SJCRH30 (cell line): ENCODE data around the gene MLPH. TPM values are rescaled to one million over a fixed set of nuclear protein-coding genes. Genes with fewer than 3 reads are reported as not detected.
A peak's percentile ranks its signal among the peaks of the same experiment; 100 is the strongest.

Experiments used
- DNase-seq, 2 experiments: peaks; one replicate each; pipeline ENCODE4 v3.0.0-alpha.2; 2015 to 2020
- H3K27ac ChIP-seq: fragments of 250-450 bp; sonication (Bioruptor Pico); 2 replicates; pipeline ENCODE4 v1.5.1; 2020; ENCODE audit warnings: mild to moderate bottlenecking, moderate library complexity
- H3K27me3 ChIP-seq: fragments of 250-450 bp; sonication (Bioruptor Pico); 2 replicates; pipeline ENCODE4 v1.5.1; 2020; ENCODE audit warnings: mild to moderate bottlenecking, moderate library complexity
- H3K36me3 ChIP-seq: fragments of 250-450 bp; sonication (Bioruptor Pico); 2 replicates; pipeline ENCODE4 v1.5.1; 2020; ENCODE audit warnings: mild to moderate bottlenecking, moderate library complexity
- H3K4me1 ChIP-seq: fragments of 250-450 bp; sonication (Bioruptor Pico); 2 replicates; pipeline ENCODE4 v1.5.1; 2020; ENCODE audit warnings: mild to moderate bottlenecking, moderate library complexity
- H3K4me3 ChIP-seq: fragments of 250-450 bp; sonication (Bioruptor Pico); 2 replicates; pipeline ENCODE4 v1.5.1; 2020; ENCODE audit warnings: mild to moderate bottlenecking, moderate library complexity
- H3K9me3 ChIP-seq: fragments of 250-450 bp; sonication (Bioruptor Pico); replicated peaks from 2 replicates; pipeline ENCODE4 v1.5.1; 2020; ENCODE audit warnings: mild to moderate bottlenecking, moderate library complexity
- total RNA-seq: library from RNA; depleted of rRNA; stranded (reverse); fragments of >200 nt; shearing (Covaris generic); gene quantifications from 2 replicates; pipeline ENCODE4 v1.2.3, GENCODE V29; 2014

Gene MLPH
- total RNA-seq, 1 experiment from 2014 or later, result 0.14 TPM

DNA sequence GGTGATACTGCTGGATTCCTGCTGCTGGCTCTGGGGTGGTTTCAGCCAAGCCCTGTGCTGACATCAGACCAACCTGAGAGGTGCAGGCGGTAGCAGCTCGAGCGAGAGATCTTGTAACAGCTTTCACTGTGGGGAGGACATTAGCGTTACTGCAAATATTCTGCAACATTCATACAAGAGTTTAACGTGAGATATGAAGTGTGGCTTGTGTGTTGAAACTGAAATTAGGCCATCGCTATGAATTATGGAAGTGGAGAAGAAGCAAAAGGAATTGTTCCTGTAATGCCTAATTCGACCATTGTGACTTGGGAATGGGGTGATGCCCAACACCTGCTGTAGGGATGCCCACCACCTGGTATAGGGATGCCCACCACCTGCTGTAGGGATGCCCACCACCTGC lies 6.5 kb upstream of the MLPH start:
- Histone ChIP-seq H3K27me3 (peaks cover 13% of the 10 kb centered on the region; the same call in 1 of the 2 replicates), H3K4me3 (no peak overlapping the region), H3K36me3 (no peaks in the 10 kb centered on the region), H3K4me1 (no peaks in the 10 kb centered on the region), H3K27ac (no peak overlapping the region), H3K9me3 (no peaks in the 10 kb centered on the region)
- DNase-seq, result no peak

DNA sequence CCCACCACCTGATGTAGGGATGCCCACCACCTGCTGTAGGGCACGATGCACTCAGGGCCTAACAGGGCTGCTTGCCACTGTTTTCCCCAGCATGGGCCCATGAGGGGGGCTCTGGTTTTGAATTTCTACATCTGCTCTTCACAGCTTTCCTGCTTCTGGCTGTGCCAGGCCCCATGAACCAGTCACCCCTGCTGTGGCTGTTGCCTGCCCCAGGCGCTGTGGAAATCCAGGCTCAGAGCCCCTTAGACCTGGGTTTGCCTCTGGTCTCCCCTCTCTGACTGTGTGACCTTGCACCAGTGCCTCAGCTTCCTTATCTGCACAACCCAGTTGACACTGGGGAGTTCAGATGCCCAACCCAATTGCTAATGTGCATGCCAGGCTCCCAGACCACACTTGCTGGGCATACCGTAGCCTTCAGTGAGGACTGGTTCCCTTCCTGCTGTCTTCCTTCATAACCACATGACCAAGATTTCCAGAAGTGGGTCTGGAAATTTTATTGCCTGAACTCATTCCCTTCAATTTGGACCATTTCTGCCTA lies 6.0 kb upstream of the MLPH start:
- no peak overlapping the region for H3K27ac ChIP-seq
- peaks cover 13% of the 10 kb centered on the region; the same call in 1 of the 2 replicates for H3K27me3 ChIP-seq
- H3K36me3 ChIP-seq, result no peaks in the 10 kb centered on the region
- H3K9me3 ChIP-seq, result no peaks in the 10 kb centered on the region
- no peak overlapping the region for H3K4me3 ChIP-seq
- no peaks in the 10 kb centered on the region for H3K4me1 ChIP-seq
- DNase-seq, result no peak

DNA sequence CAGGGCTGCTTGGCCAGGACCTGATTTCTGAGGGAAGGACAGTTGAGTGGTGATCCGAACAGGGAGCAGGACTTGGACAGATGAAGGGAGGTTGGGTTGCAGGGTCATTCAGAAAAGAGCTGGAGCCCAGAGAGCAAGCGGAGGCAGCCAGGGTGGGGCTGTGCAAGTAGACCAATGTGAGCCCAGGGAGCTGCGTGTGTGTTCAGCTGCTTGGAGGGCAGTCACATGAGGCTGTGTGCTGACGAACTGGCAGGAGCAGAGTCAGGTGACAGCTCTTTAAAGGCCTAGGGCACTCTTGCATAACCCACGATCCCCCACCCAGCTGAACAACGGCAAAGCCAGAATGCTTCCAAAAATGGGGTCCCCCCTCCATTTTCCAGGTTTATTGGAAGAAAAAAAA lies 4.6 kb upstream of the MLPH start:
- Histone ChIP-seq H3K9me3 (no peaks in the 10 kb centered on the region), H3K27me3 (peaks cover 13% of the 10 kb centered on the region; the same call in 1 of the 2 replicates), H3K27ac (no peak overlapping the region), H3K36me3 (no peaks in the 10 kb centered on the region), H3K4me1 (no peaks in the 10 kb centered on the region), H3K4me3 (no peak overlapping the region)
- DNase-seq, result peak; percentile 26 to 31

DNA sequence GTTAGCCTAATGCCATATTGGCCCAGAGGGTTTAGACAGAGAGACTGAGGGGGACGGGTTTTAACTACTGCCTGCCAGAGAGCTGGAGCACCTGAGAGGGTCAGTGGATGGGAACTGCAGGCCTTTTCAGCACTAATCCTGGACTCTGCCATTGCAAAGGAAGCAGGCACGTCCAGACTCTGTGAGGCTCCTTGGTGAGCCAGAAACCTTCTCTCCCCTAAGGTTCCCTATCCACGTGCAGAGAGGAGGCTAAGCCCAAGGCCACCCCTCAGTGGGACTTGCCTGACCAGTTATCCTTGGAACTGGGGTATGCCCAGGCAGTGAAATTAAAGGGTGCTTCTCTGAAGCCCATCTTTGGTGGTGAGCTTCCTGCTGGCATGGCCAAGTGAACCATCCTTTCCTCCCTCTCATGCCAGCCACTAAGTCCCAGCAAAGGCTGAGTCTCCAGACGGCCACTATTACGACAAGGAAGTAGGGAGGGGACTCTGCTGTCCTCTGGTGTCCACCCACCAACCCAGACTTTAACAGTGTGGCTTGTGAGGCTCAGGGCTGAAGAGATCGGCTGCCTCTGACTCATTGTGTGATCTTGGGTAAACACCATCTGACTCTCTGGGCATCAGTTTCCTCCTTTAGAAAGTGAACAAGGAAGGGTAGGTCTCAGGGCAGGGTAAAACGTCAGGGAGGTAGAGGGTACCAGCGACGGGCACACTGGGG lies 3.9 kb upstream of the MLPH start:
- no peak for DNase-seq
- H3K27me3 ChIP-seq, result peaks cover 13% of the 10 kb centered on the region; the same call in 1 of the 2 replicates
- no peaks in the 10 kb centered on the region for H3K36me3 ChIP-seq
- H3K9me3 ChIP-seq, result no peaks in the 10 kb centered on the region
- no peak overlapping the region for H3K27ac ChIP-seq
- H3K4me1 ChIP-seq, result no peaks in the 10 kb centered on the region
- H3K4me3 ChIP-seq, result no peak overlapping the region

DNA sequence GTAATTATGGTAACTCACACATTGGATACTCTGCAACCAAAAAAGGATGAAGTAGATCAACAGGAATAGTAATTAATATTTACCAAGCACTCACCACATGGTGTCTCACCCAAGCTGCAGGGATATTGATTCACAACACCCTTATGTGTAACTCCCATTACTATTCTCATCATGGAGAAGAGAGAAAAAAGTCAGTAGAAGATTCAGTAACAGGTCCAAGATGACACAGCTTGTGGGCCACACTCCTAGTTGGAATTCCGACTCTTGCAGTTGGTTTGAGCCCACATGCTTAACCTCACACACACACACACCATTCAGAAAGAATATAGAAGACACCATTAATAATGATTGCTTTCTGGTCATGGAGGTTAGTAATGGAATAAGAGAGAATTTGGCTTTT lies 1.7 kb upstream of the MLPH start:
- no peak for DNase-seq
- peaks cover 13% of the 10 kb centered on the region; the same call in 1 of the 2 replicates for H3K27me3 ChIP-seq
- H3K27ac ChIP-seq, result no peak overlapping the region
- no peak overlapping the region for H3K4me3 ChIP-seq
- H3K4me1 ChIP-seq, result no peaks in the 10 kb centered on the region
- no peaks in the 10 kb centered on the region for H3K9me3 ChIP-seq
- H3K36me3 ChIP-seq, result no peaks in the 10 kb centered on the region

DNA sequence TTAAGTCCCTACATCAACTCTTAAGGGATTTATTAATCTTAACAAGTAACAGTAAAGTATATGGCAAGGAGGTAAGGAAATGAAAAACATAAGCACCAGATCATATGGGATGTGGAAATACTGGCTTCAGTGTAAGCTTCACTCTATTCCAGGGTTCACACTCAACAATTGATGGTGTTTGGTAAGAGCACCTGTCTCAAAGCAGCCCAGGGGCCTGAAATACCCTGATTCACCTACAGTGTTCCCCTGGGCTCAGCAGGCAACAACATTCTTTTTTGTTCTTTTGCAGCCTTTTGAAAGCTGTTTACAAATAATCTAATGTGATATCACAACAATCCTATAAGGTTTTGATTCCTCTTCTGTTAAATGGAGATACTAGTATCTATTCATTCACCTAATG lies 1.2 kb upstream of the MLPH start:
- H3K27me3 ChIP-seq, result peaks cover 13% of the 10 kb centered on the region; the same call in 1 of the 2 replicates
- H3K36me3 ChIP-seq, result no peaks in the 10 kb centered on the region
- H3K9me3 ChIP-seq, result no peaks in the 10 kb centered on the region
- H3K4me3 ChIP-seq, result no peak overlapping the region
- DNase-seq, result no peak
- H3K27ac ChIP-seq, result no peak overlapping the region
- no peaks in the 10 kb centered on the region for H3K4me1 ChIP-seq

DNA sequence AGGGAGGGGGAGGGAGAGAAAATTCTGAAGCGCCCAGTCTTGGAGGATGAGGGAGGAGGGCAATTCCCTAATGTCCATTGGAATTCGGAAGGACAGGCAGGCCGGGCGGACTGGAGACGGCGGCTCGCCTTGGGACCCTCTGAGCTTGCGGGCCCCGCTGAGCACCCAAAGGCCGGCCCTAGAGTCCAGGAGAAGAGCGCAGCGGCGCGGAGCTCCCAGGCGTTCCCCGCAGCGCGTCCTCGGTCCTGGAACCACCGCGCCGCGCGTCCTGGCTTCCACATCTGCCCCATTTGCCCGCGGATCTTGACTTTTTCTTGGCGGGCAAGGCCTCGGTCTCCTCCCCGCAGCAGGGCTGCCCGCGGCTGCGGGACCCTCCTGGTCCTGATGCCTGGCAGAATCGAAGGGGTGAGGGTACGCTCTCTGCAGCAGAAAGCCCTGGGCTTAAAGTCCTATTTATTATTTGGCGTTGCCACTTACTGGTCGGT lies 675 bp upstream of the MLPH start:
- no peak overlapping the region for H3K4me3 ChIP-seq
- H3K4me1 ChIP-seq, result no peaks in the 10 kb centered on the region
- H3K27me3 ChIP-seq, result peaks cover 8% of the 10 kb centered on the region; the same call in 1 of the 2 replicates
- no peaks in the 10 kb centered on the region for H3K36me3 ChIP-seq
- H3K9me3 ChIP-seq, result no peaks in the 10 kb centered on the region
- no peak for DNase-seq
- no peak overlapping the region for H3K27ac ChIP-seq

DNA sequence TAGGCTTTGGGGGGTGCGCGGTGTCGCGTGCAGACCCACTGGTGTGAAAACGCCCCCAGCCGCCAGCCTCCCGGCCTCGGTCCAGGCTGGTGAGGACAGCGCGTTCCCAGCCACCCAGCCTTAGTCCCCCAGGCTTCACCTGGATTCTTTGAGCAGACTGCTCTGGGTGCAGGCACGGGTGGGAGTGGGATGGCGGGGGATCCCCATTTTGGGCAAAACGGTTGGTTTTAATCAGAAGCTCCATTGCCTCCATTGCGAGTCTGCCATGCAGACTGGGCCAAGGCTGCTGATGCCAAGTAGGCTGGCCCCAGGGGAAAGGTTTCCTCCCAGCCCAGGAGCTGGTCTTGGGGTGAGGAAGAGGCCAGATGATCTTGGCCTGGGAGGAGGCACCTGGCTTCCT lies 445 bp downstream of the MLPH start:
- Histone ChIP-seq H3K27me3 (peaks cover 7% of the 10 kb centered on the region; the same call in 1 of the 2 replicates), H3K9me3 (no peaks in the 10 kb centered on the region), H3K4me3 (no peak overlapping the region), H3K4me1 (no peaks in the 10 kb centered on the region), H3K27ac (no peak overlapping the region), H3K36me3 (no peaks in the 10 kb centered on the region)
- DNase-seq, result no peak

DNA sequence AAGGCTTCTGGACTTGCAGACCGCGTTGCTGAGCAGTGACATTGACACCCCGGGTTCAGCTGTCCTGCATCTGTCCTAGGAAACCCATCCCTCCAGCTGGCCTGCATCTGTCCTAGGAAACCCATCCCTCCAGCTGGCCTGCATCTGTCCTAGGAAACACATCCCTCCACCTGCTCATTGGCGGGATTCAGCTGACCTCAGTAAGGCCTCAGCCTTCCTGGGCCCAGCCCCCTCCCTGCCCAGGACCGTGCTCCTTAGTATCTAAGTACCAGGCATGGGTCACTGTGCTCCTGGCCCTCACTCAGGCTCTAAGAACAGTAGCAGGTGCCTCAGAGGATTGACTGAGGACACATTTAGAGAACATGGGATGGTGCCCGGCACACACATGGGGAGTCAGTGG lies 1.2 kb downstream of the MLPH start:
- peaks cover 3% of the 10 kb centered on the region; the same call in 1 of the 2 replicates for H3K27me3 ChIP-seq
- no peaks in the 10 kb centered on the region for H3K4me1 ChIP-seq
- H3K27ac ChIP-seq, result no peak overlapping the region
- no peaks in the 10 kb centered on the region for H3K9me3 ChIP-seq
- peak; percentile 14 to 22 for DNase-seq
- no peaks in the 10 kb centered on the region for H3K36me3 ChIP-seq
- H3K4me3 ChIP-seq, result no peak overlapping the region

DNA sequence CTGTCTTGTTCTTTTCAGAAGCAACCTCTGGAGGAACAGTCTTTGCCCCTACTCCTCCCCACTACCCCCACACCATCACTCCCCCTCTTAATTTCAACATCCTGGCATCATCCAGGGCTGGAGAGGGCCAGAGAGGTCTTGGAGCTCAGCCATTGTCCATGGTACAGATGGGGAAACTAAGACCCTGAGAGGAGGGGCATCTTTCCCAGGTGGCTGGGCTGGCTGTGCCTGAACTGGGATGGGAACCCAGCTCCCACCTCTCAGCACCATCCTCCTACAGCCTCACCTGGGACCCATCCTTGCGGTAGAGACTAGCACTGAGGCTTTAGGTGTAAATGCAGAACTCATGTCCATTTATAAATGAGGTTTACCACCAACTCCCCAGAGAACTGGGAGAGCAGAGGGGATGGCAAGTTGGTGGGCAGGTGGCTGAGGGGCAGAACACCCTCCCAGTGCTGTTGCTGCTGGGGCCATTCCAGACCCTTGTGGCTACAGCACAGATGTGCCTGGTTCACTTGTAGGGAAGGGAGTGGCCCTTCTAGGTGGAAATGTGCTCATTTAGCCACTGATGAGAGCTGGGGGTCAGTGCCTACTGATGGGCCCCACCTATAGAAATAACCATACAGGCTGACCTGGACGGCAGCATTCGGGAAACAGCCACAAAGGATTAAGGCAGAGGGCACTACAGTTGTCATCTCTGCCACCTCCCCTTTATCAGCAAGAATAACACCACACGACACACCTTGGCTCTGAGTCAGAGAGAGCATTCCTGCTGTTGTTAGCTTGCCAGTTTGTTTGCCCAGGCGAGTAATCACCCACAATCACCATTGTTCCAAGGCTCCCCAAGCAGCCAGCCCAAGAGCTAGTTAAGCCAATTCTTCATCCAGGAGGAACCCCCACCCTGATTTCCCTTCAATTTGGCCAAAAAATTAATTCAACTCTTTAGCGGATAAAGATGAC lies 2.1 kb downstream of the MLPH start:
- Histone ChIP-seq H3K36me3 (no peaks in the 10 kb centered on the region), H3K4me3 (no peak overlapping the region), H3K9me3 (no peaks in the 10 kb centered on the region), H3K27ac (no peak overlapping the region), H3K4me1 (no peaks in the 10 kb centered on the region), H3K27me3 (0 out of 2 replicates have a peak, but pooled peaks cover 3% of the 10 kb centered on the region)
- DNase-seq, result no peak

DNA sequence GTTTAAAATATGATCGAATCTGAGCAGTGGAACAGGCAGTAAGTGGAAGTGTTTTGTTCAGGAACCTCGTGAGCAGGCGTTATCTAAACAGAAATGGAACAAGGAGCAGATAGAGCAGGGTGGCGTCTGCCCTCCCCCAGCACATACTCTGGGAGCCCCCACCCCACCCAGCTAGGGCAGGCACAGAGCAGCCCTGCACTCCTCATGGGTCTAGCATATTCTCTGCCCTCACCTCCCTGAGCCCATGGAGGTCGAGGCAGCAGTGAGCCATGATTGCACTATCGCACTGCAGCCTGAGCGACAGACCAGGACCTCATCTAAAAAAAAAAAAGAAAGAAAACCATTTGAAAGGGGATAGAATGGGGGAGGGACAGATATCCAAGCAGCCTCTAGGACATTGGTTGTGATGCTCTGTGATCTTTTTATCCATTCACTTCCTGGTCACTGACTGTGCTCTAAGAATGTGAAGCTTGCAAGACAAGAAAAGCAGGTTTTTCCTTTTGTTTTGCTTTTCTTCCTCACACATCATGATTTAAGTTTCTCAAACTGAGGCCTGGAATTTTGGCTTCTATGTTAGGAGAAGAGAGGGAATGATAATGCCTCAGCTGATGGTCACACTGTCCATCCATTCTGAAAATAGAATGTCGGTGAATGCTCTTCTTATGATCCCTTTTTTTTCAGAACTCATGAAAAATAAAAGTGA lies 3.1 kb downstream of the MLPH start:
- no peak overlapping the region for H3K27ac ChIP-seq
- no peaks in the 10 kb centered on the region for H3K36me3 ChIP-seq
- no peaks in the 10 kb centered on the region for H3K4me1 ChIP-seq
- no peaks in the 10 kb centered on the region for H3K9me3 ChIP-seq
- DNase-seq, result no peak
- no peak overlapping the region for H3K4me3 ChIP-seq
- no peaks in the 10 kb centered on the region; the same call in 1 of the 2 replicates for H3K27me3 ChIP-seq

DNA sequence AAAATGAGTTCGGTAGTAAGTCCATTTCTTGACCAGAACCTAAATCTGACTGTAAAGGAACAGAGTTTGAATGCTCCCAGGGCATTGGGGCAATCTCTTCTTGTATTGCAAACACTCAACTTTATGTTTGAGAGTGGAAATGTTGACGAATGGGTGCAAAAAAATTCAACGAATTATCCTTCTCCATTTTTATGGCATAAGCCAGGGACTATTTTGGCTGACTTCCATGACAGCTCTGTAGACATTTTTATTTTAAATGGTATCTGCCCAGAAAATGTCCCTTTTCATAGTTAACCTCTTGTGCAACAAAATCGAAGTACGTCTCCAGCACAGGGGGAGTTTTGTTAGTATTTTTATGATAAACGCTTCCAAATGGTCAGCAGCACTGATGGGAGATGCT lies 3.7 kb downstream of the MLPH start:
- no peak overlapping the region for H3K4me3 ChIP-seq
- H3K9me3 ChIP-seq, result no peaks in the 10 kb centered on the region
- H3K4me1 ChIP-seq, result no peaks in the 10 kb centered on the region
- no peaks in the 10 kb centered on the region; the same call in 1 of the 2 replicates for H3K27me3 ChIP-seq
- H3K36me3 ChIP-seq, result no peaks in the 10 kb centered on the region
- no peak overlapping the region for H3K27ac ChIP-seq
- DNase-seq, result no peak

DNA sequence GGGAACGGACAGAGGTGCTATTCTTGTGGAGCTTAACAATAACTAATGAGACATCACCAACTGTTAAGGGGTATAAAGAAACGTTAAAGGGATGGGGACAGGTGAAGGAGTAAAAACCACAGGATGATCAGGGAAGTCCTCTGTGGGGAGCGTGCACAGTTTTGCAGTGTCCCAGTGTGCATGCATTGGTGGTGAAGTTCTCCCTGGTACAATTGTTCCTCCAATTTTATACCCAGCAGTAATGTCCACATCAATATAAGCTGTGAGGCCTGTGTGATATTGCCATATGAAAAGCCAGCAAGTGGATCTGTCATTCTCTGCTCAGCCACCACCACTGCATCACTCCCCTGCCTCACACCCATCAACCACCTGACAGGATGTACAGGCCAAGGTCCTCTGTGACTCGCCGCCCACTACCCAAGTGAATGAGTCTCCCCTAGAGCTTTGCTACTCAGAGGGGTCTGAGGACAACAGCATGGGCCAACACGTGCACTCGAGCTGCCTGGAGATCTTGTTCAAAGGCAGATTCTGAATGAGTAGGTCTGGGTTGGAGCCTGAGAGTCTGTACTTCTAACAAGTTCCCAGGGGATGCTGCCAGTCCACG lies 4.6 kb downstream of the MLPH start:
- Histone ChIP-seq H3K36me3 (no peaks in the 10 kb centered on the region), H3K27ac (no peak overlapping the region), H3K9me3 (no peaks in the 10 kb centered on the region), H3K4me1 (no peaks in the 10 kb centered on the region), H3K4me3 (no peak overlapping the region), H3K27me3 (peaks cover 4% of the 10 kb centered on the region; the same call in 1 of the 2 replicates)
- DNase-seq, result no peak
